Measurements from ENCODE around the gene TMC7. TPM values are rescaled to one million over a fixed set of nuclear protein-coding genes. Genes with fewer than 3 reads are reported as not detected.
A peak's percentile ranks its signal among the peaks of the same experiment; 100 is the strongest.

The TMC7 gene
- total RNA-seq, 3 donors from 2014 or later (not counting 1 experiment from before 2014, with no cell fraction given) = not detected

DNA sequence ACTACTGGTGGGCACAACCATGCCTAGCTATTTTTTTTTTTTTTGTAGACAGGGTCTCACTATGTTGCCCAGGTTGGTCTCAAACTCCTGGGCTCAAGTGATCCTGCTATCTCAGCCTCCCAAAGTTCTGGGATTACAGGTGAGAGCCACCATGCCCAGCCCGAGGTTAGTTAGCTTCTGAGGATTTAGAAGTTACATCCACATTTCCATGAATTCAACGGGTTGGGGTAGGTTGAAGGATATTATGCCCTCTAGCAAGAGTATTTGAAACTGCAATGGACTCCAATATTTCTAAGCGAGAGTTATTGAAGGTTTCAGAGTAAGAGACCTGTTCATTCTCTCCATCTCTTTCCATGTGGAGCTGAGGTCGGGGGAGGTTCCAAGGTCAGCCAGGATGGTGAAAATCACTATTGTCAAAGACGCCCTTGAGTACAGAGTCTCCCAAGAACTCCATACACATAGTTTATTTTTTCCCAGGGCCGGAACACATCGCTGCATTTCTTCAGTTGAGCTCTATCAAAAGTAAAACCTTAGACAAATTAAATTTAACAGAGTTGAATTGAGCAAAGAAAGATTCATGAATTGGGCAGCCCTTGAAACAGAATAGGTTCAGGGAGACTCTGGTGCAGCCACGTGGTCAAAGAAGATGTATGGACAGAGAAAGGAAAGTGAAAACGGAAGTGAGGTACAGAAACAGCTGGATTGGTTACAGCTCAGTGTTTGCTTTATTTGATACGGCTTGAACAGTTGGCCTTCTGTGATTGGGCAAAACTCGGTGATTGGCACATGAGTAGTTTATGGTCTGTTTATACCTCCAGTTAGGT, 111.0 kb downstream of the TMC7 start:
- H3K27me3 ChIP-seq (ENCODE audit: control insufficient read depth, insufficient read depth, low read length) = no peaks in the 10 kb centered on the region
- TF ChIP-seq, protein P1, sequence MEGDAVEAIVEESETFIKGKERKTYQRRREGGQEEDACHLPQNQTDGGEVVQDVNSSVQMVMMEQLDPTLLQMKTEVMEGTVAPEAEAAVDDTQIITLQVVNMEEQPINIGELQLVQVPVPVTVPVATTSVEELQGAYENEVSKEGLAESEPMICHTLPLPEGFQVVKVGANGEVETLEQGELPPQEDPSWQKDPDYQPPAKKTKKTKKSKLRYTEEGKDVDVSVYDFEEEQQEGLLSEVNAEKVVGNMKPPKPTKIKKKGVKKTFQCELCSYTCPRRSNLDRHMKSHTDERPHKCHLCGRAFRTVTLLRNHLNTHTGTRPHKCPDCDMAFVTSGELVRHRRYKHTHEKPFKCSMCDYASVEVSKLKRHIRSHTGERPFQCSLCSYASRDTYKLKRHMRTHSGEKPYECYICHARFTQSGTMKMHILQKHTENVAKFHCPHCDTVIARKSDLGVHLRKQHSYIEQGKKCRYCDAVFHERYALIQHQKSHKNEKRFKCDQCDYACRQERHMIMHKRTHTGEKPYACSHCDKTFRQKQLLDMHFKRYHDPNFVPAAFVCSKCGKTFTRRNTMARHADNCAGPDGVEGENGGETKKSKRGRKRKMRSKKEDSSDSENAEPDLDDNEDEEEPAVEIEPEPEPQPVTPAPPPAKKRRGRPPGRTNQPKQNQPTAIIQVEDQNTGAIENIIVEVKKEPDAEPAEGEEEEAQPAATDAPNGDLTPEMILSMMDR (IDR thresholded peaks at IDR 0.05) = no peak
- H3K9me3 ChIP-seq (ENCODE audit: control insufficient read depth, insufficient read depth, low read length) = no peaks in the 10 kb centered on the region
- no peaks in the 10 kb centered on the region for H3K36me3 ChIP-seq (ENCODE audit: control insufficient read depth, insufficient read depth, low read length)
- no peak overlapping the region for H3K27ac ChIP-seq (ENCODE audit: low read length)
- no peak overlapping the region for H3K4me3 ChIP-seq (ENCODE audit: low read length)
- ATAC-seq = peak; percentile 30 to 46 (median 31)
- Mint-ChIP-seq H3K4me1 (no peaks in the 10 kb centered on the region), H3K36me3 (no peaks in the 10 kb centered on the region), H3K9me3 (no peaks in the 10 kb centered on the region), H3K4me3 (no peak overlapping the region), H3K27me3 (ENCODE audit: low read depth in 2 of 2) (peaks cover 3 to 6% of the 10 kb centered on the region in 2 donors), H3K27ac (no peak overlapping the region)
- 78% methylated on average over 10 of the region's 11 CpGs for WGBS (ENCODE audit: insufficient coverage)
- no peaks in the 10 kb centered on the region for H3K4me1 ChIP-seq (ENCODE audit: control insufficient read depth, insufficient read depth, low read length)
- intact Hi-C loops (cut with micrococcal nuclease) = no loop called here
- peak in 1 of 2 donors; percentile 23 for DNase-seq

DNA sequence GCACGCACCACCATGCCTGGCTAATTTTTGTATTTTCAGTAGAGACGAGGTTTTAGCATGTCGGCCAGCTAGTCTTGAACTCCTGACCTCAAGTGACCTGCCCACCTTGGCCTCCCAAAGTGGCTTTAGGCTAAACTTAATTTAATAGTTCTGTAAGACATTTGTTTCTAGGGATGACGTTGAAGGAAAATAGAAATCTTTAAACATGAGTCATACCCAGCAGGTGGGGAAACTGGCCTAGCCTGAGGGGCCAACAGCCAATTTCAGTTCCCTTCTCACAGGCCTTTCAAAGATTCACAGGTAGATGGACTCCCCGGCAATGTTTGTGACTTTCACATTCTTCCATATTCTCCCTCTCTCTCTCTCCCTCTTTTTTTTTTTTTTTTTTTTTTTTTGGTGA, 111.9 kb downstream of the TMC7 start:
- H3K9me3 Mint-ChIP-seq = no peaks in the 10 kb centered on the region
- H3K27me3 Mint-ChIP-seq (ENCODE audit: low read depth in 2 of 2) = peaks cover 3 to 5% of the 10 kb centered on the region in 2 donors

DNA sequence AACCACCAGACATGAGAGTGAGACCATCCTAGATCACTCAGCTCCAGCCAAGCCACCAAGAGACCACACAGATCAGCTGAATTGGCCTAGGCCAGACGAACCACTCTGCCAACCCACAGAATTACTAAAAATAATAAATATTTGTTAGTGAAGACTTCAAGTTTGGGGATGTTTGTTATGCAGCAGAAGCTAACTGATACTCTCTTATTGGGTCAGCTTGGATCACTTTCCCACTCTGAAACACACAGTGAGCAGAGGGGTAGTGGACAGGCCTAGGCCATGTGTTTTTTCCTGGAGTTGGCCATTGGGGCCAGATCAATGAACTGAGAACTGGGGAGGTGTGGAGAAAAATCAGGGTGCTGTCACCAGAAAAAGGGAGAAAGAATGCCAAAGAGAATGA, 114.4 kb downstream of the TMC7 start:
- ATAC-seq = no peak
- no peak overlapping the region for H3K4me3 Mint-ChIP-seq
- no peaks in the 10 kb centered on the region for H3K4me1 ChIP-seq (ENCODE audit: control insufficient read depth, insufficient read depth, low read length)
- no peak overlapping the region for H3K4me3 ChIP-seq (ENCODE audit: low read length)
- no peaks in the 10 kb centered on the region for H3K9me3 ChIP-seq (ENCODE audit: control insufficient read depth, insufficient read depth, low read length)
- H3K27me3 ChIP-seq (ENCODE audit: control insufficient read depth, insufficient read depth, low read length) = no peaks in the 10 kb centered on the region
- H3K9me3 Mint-ChIP-seq = no peaks in the 10 kb centered on the region
- TF ChIP-seq, protein P1 (IDR thresholded peaks at IDR 0.05) = no peak
- intact Hi-C loops (cut with micrococcal nuclease) = no loop called here
- H3K27ac Mint-ChIP-seq = no peak overlapping the region
- no peaks in the 10 kb centered on the region for H3K27me3 Mint-ChIP-seq (ENCODE audit: low read depth in 2 of 2)
- WGBS (ENCODE audit: insufficient coverage) = no CpG with 5 or more reads among the region's 1 CpG
- H3K27ac ChIP-seq (ENCODE audit: low read length) = no peak overlapping the region
- no peaks in the 10 kb centered on the region for H3K36me3 Mint-ChIP-seq
- H3K4me1 Mint-ChIP-seq = no peaks in the 10 kb centered on the region
- no peaks in the 10 kb centered on the region for H3K36me3 ChIP-seq (ENCODE audit: control insufficient read depth, insufficient read depth, low read length)
- no peak for DNase-seq

More for the DNA sequence above, 111.9 kb downstream of the TMC7 start:
- Mint-ChIP-seq H3K36me3 (no peaks in the 10 kb centered on the region), H3K27ac (no peak overlapping the region), H3K4me3 (no peak overlapping the region), H3K4me1 (no peaks in the 10 kb centered on the region)
- WGBS (ENCODE audit: insufficient coverage) = 83% methylated on average over 4 of the region's 5 CpGs
- TF ChIP-seq, protein P1 (IDR thresholded peaks at IDR 0.05) = no peak
- Histone ChIP-seq H3K4me3 (ENCODE audit: low read length) (no peak overlapping the region), H3K36me3 (ENCODE audit: control insufficient read depth, insufficient read depth, low read length) (no peaks in the 10 kb centered on the region), H3K9me3 (ENCODE audit: control insufficient read depth, insufficient read depth, low read length) (no peaks in the 10 kb centered on the region), H3K27me3 (ENCODE audit: control insufficient read depth, insufficient read depth, low read length) (no peaks in the 10 kb centered on the region), H3K27ac (ENCODE audit: low read length) (no peak overlapping the region), H3K4me1 (ENCODE audit: control insufficient read depth, insufficient read depth, low read length) (no peaks in the 10 kb centered on the region)
- ATAC-seq = no peak
- intact Hi-C loops (cut with micrococcal nuclease) = no loop called here
- no peak for DNase-seq

Measured in natural killer cell (primary cell).